T-helper 1 cell (primary cell): Measurements from ENCODE around the gene DXO.

Experiments used
- DNase-seq, 5 donors: peaks; one replicate each; pipeline ENCODE4 v3.0.0-alpha.2; 2012 to 2020

The DXO gene

GRCh38 chr6:31922942-31923341, 49.0 kb downstream of the DXO start:
- no peak for DNase-seq

DNA sequence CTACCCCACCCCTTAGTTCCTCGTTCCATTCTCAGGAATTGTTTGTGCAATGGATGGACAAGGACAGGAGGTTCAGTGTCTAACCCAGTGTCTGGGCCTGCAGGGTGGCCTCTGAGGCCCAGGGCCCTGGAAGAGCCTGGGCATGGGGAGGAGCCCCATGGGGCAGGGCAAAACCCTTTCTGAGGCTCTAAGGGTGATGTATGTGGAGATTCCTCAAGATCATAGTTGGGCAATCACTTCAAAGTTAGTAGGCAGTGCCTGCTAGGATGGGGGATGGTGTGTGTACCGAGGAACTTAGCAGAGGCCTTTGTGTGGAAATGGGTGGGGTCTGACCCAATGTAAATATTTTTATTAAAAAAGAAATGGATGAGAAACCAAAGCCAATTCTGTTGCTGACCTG, 51.1 kb downstream of the DXO start:
- DNase-seq: no peak
